Gastroesophageal sphincter (tissue), 3 donors: ENCODE measurements around the gene SQSTM1.

ENCODE experiments used
- CTCF ChIP-seq, 4 experiments: fragments of 200-600 bp in 2 of 4; fragments of 450-650 bp in 2 of 4; sonication (generic) in 1 of 4; IDR thresholded peaks; one replicate each; pipeline ENCODE4 v1.5.1; 2017 to 2019; ENCODE audit warnings: antibody characterized with exemption in 4 of 4, mild to moderate bottlenecking in 2 of 4, moderate library complexity in 2 of 4
- POLR2A ChIP-seq, 2 donors: fragments of 450-650 bp; IDR thresholded peaks; one replicate each; pipeline ENCODE4 v1.6.1; 2017; ENCODE audit warnings: antibody characterized with exemption in 2 of 2, mild to moderate bottlenecking in 2 of 2, moderate library complexity in 1 of 2
- POLR2AphosphoS5 ChIP-seq: sonication (generic); formaldehyde crosslinking; IDR thresholded peaks from one replicate; pipeline ENCODE4 v1.6.1; 2017; ENCODE audit warnings: antibody characterized with exemption

GRCh38 chr5:179780362-179780761, 40.3 kb upstream of the SQSTM1 start:
- TF ChIP-seq CTCF (IDR thresholded peaks at IDR 0.05) (no peak), POLR2AphosphoS5 (no peak), POLR2A (IDR thresholded peaks at IDR 0.05) (no peak)
